NCI-H1105 (cell line): ENCODE results near the gene OBSCN.

ENCODE experiments used
- DNase-seq: peaks from one replicate; lab custom pipeline; 2025; lab: John Stamatoyannopoulos, UW

The OBSCN gene

DNA sequence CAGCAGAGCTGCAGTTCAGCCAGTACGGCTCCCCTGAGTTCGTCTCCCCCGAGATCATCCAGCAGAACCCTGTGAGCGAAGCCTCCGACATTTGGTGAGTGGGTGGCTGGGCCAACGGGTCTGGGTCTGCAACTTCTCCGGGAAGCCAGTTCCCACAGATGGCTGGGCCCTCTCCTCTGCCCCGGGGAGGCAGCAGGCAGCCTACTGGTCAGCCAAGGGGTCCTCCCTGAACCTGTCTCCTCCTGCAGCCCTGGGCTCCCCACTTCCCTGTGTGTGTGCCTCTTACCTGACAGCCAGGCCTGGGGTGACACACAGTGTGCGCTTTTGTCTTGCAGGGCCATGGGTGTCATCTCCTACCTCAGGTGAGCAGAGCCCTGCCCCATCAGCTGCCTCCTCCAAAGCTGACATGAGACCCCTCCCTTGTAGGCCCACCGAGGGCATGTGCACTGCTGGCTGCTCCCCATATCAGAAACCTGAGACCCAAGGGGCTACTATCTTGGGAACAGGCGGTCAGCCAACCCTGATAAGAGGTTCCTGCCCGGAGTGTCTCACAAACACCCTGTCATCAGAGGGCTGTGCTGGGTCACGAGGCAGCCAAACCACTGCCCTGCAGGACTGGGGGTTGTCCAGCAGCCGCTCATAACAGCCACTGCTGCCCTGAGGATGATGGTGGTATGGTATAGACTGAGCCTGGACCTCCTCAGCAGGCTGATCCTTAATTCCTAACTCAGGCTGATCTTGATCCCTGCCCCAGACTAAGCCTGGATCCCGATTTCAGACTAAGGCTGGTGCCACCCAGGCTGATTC is 161.2 kb downstream of the OBSCN start:
- DNase-seq, result no peak

DNA sequence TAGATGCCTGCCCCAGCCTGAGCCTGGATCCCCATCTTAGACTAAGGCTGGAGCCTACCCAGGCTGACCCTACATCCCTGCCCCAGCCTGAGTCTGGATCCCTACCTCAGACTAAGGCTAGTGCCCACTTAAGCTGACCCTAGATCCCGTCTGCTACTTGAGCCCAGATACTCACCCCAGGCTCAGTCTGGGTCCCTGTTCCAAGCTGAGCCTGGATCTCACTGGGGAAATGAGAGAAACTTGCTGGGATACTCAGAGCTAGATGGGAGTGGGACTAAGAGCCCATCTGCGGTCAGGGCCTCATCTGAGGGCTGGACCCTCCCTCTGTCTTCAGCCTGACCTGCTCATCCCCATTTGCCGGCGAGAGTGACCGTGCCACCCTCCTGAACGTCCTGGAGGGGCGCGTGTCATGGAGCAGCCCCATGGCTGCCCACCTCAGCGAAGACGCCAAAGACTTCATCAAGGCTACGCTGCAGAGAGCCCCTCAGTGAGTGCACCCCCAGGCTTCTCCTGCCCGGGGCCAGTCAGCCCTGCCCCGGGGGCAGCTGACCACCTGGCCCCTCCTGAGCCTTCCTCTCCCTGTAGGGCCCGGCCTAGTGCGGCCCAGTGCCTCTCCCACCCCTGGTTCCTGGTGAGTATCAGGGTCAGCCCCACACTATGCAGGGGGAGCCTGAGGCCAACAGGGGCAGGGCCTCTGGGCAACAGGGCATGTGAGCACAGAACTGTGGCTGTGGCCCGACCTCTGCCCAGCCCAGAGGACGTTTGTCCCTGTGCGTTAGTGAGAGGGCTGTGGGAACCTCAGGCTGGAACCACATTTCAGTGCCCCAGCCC is 162.0 kb downstream of the OBSCN start:
- DNase-seq, result no peak

DNA sequence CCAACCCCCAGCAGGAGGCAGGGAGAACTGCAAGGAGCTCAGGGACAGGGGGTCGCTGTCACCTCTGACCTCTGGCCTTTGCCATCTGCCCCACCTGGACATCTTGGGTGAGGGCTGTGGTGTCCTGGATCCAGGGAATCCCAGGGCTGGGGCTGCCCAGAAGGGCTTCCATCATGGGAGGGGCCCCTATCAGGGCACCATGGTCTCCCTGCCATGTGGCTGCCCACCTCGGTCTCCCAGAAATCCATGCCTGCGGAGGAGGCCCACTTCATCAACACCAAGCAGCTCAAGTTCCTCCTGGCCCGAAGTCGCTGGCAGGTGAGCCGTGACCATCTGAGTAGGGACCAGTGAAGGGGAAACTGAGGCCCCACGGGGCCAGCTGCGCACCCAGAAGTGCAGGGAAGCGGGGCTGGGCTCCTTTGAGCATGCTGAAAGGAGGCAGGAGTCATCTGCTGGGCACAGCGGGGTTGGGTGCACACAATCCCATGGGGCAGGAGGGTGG is 162.6 kb downstream of the OBSCN start:
- no peak for DNase-seq

DNA sequence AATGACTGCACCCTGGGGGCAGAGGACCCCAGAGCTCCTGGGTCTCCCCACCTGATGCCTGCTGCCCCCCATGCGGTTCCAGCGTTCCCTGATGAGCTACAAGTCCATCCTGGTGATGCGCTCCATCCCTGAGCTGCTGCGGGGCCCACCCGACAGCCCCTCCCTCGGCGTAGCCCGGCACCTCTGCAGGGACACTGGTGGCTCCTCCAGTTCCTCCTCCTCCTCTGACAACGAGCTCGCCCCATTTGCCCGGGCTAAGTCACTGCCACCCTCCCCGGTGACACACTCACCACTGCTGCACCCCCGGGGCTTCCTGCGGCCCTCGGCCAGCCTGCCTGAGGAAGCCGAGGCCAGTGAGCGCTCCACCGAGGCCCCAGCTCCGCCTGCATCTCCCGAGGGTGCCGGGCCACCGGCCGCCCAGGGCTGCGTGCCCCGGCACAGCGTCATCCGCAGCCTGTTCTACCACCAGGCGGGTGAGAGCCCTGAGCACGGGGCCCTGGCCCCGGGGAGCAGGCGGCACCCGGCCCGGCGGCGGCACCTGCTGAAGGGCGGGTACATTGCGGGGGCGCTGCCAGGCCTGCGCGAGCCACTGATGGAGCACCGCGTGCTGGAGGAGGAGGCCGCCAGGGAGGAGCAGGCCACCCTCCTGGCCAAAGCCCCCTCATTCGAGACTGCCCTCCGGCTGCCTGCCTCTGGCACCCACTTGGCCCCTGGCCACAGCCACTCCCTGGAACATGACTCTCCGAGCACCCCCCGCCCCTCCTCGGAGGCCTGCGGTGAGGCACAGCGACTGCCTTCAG is 163.3 kb downstream of the OBSCN start:
- DNase-seq, result peak; percentile 12

DNA sequence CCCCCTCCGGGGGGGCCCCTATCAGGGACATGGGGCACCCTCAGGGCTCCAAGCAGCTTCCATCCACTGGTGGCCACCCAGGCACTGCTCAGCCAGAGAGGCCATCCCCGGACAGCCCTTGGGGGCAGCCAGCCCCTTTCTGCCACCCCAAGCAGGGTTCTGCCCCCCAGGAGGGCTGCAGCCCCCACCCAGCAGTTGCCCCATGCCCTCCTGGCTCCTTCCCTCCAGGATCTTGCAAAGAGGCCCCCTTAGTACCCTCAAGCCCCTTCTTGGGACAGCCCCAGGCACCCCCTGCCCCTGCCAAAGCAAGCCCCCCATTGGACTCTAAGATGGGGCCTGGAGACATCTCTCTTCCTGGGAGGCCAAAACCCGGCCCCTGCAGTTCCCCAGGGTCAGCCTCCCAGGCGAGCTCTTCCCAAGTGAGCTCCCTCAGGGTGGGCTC is 163.9 kb downstream of the OBSCN start:
- no peak for DNase-seq

DNA sequence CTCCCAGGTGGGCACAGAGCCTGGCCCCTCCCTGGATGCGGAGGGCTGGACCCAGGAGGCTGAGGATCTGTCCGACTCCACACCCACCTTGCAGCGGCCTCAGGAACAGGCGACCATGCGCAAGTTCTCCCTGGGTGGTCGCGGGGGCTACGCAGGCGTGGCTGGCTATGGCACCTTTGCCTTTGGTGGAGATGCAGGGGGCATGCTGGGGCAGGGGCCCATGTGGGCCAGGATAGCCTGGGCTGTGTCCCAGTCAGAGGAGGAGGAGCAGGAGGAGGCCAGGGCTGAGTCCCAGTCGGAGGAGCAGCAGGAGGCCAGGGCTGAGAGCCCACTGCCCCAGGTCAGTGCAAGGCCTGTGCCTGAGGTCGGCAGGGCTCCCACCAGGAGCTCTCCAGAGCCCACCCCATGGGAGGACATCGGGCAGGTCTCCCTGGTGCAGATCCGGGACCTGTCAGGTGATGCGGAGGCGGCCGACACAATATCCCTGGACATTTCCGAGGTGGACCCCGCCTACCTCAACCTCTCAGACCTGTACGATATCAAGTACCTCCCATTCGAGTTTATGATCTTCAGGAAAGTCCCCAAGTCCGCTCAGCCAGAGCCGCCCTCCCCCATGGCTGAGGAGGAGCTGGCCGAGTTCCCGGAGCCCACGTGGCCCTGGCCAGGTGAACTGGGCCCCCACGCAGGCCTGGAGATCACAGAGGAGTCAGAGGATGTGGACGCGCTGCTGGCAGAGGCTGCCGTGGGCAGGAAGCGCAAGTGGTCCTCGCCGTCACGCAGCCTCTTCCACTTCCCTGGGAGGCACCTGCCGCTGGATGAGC is 164.5 kb downstream of the OBSCN start:
- no peak for DNase-seq

DNA sequence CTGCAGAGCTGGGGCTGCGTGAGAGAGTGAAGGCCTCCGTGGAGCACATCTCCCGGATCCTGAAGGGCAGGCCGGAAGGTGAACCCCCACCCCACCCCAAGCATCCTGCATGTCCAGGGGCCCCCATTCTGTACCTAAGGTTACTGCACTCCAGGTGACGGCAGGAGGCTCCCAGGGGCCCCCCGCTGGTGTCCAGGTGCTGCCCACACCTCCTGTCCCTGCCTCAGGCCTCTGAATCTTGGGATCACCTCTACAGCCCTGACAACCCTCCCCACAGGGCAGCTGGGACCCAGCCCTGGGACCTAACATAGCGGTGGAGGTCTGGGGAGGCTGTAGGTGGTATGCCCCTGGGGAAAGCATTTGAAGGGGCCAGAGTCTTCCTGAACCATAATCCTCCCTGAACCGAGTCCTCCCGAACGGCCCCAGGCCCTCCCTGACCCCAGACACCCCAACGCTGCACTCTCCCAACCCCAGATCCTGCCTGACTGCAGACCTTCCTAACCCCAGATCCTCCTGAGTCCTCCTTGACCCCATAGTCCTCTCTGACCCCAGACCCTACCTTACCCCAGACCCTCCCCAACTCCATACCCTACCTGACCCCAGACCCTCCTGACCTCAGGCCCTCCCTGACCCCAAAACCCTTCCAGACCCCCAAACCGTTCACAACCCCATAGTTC is 165.3 kb downstream of the OBSCN start:
- no peak for DNase-seq

DNA sequence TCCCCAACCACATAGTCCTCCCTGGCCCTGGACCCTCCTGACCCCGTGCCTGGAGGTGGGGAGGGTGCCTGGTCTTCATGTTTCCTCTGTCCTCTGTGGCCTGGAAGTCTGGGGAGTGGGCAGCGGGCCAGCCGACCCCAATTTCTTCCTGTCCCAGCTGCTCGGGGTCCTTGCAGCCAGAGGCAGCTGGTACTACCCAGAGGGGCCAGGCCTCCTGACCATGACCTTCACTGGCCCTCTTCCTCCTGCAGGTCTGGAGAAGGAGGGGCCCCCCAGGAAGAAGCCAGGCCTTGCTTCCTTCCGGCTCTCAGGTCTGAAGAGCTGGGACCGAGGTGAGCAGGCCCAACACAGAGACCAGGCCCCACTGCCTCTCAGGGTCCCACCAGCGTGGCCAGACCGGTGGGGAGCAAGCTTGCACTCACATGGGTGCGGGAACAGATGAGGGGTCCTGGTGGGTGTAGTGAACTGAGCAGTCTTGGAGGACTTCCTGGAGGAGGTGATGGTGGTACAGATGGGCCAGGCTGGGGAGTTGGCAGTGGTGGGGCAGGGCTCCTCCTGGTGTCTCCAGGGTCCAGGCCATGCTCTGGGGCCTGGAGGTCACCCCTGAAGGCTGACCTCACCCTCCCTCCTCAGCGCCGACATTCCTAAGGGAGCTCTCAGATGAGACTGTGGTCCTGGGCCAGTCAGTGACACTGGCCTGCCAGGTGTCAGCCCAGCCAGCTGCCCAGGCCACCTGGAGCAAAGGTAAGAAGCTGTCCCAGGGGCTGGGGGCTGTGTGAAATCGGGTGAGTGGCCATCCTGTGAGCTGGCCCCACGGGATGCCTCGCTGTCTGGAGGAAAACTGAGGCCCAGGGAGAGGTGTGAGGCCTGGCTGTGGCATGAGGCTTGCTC is 166.1 kb downstream of the OBSCN start:
- DNase-seq, result no peak

DNA sequence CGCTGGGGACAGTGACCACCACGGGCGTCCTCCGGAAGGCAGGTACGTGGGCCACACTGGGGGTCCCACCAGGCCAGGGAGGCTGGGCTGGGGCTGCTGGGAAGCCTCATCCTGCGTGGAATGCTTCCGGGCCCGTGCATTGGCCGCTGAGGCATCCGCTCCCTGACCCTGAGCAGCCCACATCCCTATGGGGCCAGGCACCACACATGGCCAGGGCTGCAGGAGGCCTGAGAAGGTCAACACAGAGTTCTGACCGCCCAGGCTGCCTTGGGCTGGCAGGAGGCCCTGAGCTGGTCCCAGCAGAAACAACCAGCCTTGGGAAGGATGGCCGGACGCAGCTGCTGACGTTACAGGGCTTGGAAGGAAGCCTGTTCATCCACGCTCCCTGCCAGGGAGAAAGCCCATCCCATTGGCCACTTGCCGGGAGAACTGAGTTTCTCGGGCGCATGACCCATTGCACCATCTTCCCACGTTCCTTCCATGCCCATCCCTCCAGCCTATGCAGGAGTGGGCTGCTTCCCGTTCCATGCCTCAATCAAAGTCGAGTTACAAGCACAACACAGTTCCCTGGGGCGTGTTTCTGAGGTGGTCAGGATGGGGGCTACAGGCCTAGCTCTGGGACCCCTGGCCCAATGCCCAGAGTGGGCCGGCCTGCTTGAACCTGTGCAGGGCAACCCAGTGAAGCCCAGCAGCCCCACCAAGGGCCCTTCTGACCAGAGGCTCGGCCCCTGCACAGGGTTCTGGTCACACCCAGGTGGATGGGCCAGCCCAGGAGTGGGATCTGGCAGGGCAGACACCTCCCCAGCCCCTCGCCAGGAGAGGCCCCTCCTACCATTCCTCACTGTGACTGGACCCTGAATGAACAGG is 167.1 kb downstream of the OBSCN start:
- no peak for DNase-seq

DNA sequence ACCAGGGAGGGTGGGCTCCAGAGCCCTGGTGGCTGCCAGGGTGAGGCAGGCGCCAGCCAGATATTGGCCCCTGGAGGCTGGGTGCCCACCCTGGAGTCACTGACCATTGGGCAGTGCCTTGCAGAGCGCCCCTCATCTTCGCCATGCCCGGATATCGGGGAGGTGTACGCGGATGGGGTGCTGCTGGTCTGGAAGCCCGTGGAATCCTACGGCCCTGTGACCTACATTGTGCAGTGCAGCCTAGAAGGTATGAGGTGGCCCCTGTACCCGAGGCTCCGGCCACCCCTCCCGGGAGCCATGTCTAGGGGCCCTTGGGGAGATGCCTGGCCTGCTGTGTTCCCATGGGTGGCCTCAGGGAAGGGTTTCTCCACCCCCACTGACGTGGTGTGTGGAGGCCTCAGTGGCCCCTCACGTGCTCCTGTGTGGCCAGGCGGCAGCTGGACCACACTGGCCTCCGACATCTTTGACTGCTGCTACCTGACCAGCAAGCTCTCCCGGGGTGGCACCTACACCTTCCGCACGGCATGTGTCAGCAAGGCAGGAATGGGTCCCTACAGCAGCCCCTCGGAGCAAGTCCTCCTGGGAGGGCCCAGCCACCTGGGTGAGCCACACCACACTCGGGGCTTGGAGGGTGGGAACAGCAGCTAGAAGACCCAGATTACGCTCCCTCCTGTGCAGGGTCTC is 167.9 kb downstream of the OBSCN start:
- DNase-seq, result no peak

DNA sequence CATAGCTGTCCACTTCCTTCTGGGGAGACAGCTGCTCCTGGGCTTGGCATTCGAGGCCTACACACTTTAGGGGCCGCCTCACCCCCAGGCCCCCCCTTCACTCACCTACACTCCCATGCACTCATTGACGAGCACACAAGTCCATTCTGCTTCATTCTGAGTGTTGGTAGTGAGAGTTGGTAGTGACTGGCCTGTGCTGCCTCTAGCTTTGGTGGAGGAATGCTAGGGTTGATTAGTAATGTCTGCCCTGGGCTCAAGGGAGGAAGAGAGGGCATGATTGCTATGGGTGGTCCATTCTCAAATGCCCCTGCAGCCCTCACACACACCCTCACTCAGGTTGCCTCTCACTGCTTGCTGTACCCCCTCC is 168.4 kb downstream of the OBSCN start:
- DNase-seq, result no peak

DNA sequence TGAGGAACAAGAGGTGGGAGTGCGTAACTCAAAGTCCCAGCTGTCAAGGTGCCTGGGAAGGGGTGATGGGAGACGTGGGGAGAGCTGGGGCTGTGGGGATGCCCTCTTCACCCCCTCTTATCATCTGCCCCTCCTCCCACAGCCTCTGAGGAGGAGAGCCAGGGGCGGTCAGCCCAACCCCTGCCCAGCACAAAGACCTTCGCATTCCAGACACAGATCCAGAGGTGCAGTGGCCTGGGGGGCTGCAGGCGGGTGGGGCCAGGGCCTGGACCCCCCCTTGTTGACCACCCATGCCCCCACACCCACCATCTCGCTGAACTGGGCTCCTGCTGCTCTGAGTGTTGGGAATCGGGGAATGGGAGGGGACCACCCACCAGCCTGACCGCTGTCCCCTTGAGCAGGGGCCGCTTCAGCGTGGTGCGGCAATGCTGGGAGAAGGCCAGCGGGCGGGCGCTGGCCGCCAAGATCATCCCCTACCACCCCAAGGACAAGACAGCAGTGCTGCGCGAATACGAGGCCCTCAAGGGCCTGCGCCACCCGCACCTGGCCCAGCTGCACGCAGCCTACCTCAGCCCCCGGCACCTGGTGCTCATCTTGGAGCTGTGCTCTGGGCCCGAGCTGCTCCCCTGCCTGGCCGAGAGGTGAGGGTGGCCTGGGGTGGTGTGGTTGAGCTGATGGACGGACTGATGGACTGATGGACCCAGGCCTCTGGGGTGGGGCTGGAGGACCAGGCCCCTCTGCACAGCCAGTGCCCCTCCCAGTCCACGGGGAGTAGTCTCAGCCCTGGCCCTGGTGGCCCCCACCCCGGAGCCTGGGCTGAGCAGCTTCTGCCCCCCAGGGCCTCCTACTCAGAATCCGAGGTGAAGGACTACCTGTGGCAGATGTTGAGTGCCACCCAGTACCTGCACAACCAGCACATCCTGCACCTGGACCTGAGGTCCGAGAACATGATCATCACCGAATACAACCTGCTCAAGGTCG is 169.1 kb downstream of the OBSCN start:
- no peak for DNase-seq

DNA sequence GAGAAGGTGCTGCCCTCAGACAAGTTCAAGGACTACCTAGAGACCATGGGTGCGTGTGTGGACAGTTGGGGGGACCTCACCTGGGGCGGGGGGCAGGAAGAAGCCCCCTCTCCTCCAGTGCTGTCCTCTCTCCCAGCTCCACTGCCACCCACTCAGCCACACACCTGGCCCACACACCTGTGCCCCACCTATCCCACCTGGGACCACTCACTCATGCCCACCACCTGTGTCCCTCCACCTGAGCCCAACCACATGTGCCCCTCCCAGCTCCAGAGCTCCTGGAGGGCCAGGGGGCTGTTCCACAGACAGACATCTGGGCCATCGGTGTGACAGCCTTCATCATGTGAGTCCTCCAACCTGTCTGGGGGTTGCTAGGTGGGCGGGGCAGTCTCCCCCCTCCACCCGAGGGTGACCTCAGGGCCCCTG is 169.8 kb downstream of the OBSCN start:
- DNase-seq, result no peak

DNA sequence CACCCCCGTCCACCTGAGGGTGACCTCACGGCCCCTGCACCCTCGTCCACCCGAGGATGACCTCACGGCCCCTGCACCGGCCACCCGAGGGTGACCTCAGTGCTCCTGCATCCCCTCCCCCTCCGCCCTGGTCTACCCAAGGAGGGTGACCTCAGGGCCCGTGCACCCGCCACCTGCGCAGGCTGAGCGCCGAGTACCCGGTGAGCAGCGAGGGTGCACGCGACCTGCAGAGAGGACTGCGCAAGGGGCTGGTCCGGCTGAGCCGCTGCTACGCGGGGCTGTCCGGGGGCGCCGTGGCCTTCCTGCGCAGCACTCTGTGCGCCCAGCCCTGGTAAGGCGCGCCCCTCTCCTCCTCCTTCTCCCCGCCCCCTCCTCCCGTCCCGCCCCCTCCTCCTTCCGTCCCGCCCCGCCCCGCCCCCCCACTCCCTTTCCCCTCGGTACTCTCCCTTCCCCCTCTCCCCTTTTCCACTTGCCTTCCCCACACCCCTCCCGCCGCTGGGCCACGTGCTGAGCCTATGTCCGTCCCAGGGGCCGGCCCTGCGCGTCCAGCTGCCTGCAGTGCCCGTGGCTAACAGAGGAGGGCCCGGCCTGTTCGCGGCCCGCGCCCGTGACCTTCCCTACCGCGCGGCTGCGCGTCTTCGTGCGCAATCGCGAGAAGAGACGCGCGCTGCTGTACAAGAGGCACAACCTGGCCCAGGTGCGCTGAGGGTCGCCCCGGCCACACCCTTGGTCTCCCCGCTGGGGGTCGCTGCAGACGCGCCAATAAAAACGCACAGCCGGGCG is 170.4 kb downstream of the OBSCN start:
- DNase-seq, result peak; percentile 57

DNA sequence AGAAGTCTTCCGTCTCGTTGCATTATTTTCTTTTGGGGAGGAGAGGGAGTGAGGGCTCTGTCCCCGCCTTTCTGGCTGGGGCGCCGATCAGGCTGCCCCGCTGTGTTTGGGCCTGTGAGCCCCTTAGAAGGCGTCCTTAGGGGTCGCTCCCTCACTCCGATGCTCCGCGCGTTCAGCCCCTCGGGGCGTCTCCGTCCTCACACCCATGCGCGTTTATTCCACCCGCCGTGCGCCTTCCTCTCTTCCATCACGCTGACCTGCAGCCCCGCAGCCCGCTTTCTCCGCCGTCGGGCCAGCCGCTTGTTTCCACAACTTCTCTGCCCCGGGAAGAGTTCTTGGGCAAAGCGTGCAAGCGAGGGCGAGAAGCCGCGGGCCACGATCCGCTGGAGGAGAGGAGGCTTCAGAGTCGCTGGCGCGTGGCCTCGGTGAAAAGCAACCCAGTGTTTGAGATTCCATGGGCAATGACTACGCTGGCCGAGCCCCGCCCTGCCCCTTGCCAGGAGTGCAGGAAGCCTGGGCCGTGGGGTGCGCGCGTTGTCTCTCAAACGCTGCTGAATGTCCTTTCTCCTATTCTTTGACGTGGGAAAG is 171.1 kb downstream of the OBSCN start:
- no peak for DNase-seq

DNA sequence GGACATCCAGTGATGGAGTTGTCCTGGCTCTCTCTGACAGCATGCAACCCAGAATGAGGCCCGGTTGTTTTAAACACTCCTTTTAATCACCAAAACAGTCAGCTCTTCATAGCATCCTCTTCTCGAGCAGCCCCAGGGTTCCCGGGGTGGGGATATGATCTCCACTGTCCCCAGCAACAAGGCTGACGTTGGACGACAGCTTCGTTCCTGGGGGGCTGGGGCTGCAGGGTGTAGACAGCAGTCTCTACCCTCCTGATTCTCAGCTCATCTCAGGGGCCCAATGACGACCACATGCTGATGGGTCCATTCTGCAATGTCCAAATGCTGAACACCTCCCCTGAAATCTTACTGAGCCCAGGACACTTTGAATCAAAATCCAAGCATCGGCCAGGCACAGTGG is 171.8 kb downstream of the OBSCN start:
- DNase-seq, result no peak
